ENCODE data around the gene CYB5R2.

Gene CYB5R2

GRCh38 chr11:7621554-7621953 lies 51.7 kb downstream of the CYB5R2 start:
- no peak overlapping the region for H3K4me3 ChIP-seq (ENCODE audit: low read depth, low read length)
- H3K27ac ChIP-seq: no peak overlapping the region
- H3K36me3 ChIP-seq (replicated peaks): no peaks in the 10 kb centered on the region
- TF ChIP-seq CTCF (IDR thresholded peaks at IDR 0.05; ENCODE audit: low read depth, low read length, missing control alignments): no peak
- H3K27me3 ChIP-seq (replicated peaks): no peaks in the 10 kb centered on the region
- in situ Hi-C loops (cut with HindIII; ENCODE audit: low pct_ligation_motif_present, low sequenced_read_pairs): no loop called here
- DNase-seq: no peak

GRCh38 chr11:7621090-7621489 lies 52.2 kb downstream of the CYB5R2 start:
- DNase-seq: no peak
- Histone ChIP-seq H3K4me3 (ENCODE audit: low read depth, low read length) (no peak overlapping the region), H3K27ac (no peak overlapping the region), H3K27me3 (replicated peaks) (no peaks in the 10 kb centered on the region), H3K36me3 (replicated peaks) (no peaks in the 10 kb centered on the region)
- no peak for TF ChIP-seq CTCF (IDR thresholded peaks at IDR 0.05; ENCODE audit: low read depth, low read length, missing control alignments)
- in situ Hi-C loops (cut with HindIII; ENCODE audit: low pct_ligation_motif_present, low sequenced_read_pairs): no loop called here

- H3K36me3 ChIP-seq (replicated peaks): no peaks in the 10 kb centered on the region
Measured at GRCh38 chr11:7619322-7619721, 54.0 kb downstream of the CYB5R2 start.

GRCh38 chr11:7617032-7617431 lies 56.3 kb downstream of the CYB5R2 start:
- in situ Hi-C loops (cut with HindIII; ENCODE audit: low pct_ligation_motif_present, low sequenced_read_pairs): no loop called here
- Histone ChIP-seq H3K36me3 (replicated peaks) (no peaks in the 10 kb centered on the region), H3K4me3 (ENCODE audit: low read depth, low read length) (no peak overlapping the region), H3K27ac (no peak overlapping the region), H3K27me3 (replicated peaks) (no peaks in the 10 kb centered on the region)
- TF ChIP-seq CTCF (IDR thresholded peaks at IDR 0.05; ENCODE audit: low read depth, low read length, missing control alignments): no peak
- no peak for DNase-seq

More at GRCh38 chr11:7619322-7619721, 54.0 kb downstream of the CYB5R2 start:
- Histone ChIP-seq H3K4me3 (ENCODE audit: low read depth, low read length) (no peak overlapping the region), H3K27ac (no peak overlapping the region), H3K27me3 (replicated peaks) (no peaks in the 10 kb centered on the region)
- no peak for TF ChIP-seq CTCF (IDR thresholded peaks at IDR 0.05; ENCODE audit: low read depth, low read length, missing control alignments)
- in situ Hi-C loops (cut with HindIII; ENCODE audit: low pct_ligation_motif_present, low sequenced_read_pairs): no loop called here
- DNase-seq: no peak

Measured in brain microvascular endothelial cell (primary cell).